Measurements from ENCODE around the gene MMP14.
A peak's percentile ranks its signal among the peaks of the same experiment; 100 is the strongest.
"Not testable (repeated sequence)": the region's sequence is repeated elsewhere in the genome, so short reads cannot be mapped to it uniquely, and the experiment has no call there.

Gene MMP14

GRCh38 chr14:22854963-22855724 is 18.8 kb downstream of the MMP14 start:
- Histone ChIP-seq H3K27me3 (ENCODE audit: insufficient read depth, low read depth, severe bottlenecking) (no peaks in the 10 kb centered on the region), H3K4me3 (ENCODE audit: low read depth, low read length) (no peak overlapping the region), H3K36me3 (no peaks in the 10 kb centered on the region), H3K9me3 (ENCODE audit: severe bottlenecking) (no peaks in the 10 kb centered on the region), H3K27ac (no peak overlapping the region)
- no peak for DNase-seq
- TF ChIP-seq, protein P1, sequence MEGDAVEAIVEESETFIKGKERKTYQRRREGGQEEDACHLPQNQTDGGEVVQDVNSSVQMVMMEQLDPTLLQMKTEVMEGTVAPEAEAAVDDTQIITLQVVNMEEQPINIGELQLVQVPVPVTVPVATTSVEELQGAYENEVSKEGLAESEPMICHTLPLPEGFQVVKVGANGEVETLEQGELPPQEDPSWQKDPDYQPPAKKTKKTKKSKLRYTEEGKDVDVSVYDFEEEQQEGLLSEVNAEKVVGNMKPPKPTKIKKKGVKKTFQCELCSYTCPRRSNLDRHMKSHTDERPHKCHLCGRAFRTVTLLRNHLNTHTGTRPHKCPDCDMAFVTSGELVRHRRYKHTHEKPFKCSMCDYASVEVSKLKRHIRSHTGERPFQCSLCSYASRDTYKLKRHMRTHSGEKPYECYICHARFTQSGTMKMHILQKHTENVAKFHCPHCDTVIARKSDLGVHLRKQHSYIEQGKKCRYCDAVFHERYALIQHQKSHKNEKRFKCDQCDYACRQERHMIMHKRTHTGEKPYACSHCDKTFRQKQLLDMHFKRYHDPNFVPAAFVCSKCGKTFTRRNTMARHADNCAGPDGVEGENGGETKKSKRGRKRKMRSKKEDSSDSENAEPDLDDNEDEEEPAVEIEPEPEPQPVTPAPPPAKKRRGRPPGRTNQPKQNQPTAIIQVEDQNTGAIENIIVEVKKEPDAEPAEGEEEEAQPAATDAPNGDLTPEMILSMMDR (IDR thresholded peaks at IDR 0.05; ENCODE audit: low read depth, low read length): no peak

GRCh38 chr14:22856428-22856827 is 20.0 kb downstream of the MMP14 start:
- Histone ChIP-seq H3K9me3 (ENCODE audit: severe bottlenecking) (no peaks in the 10 kb centered on the region), H3K36me3 (no peaks in the 10 kb centered on the region), H3K4me3 (ENCODE audit: low read depth, low read length) (no peak overlapping the region), H3K27ac (no peak overlapping the region), H3K27me3 (ENCODE audit: insufficient read depth, low read depth, severe bottlenecking) (no peaks in the 10 kb centered on the region)
- DNase-seq: no peak
- TF ChIP-seq, protein P1 (IDR thresholded peaks at IDR 0.05; ENCODE audit: low read depth, low read length): no peak

DNA sequence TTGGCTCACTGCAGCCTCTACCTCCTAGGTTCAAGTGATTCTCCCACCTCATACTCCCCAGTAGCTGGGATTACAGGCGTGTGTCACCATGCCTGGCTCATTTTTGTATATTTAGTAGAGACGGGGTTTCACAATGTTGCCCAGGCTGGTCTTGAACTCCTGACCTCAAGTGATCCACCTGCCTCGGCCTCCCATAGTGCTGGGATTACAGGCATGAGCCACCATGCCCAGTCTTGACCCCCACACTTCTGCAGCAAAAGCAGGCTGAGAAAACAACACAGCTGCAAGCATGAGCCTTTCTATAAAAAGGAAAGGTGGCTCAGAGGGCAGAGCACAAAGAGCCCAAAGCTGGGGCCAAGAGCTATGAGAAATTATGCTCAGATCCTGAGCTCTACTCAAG is 24.0 kb downstream of the MMP14 start:
- H3K4me3 ChIP-seq (ENCODE audit: low read depth, low read length); H3K27ac ChIP-seq; H3K27me3 ChIP-seq (ENCODE audit: insufficient read depth, low read depth, severe bottlenecking); H3K9me3 ChIP-seq (ENCODE audit: severe bottlenecking); H3K36me3 ChIP-seq; DNase-seq: not testable (repeated sequence)

- Histone ChIP-seq H3K36me3 (no peaks in the 10 kb centered on the region), H3K9me3 (ENCODE audit: severe bottlenecking) (no peaks in the 10 kb centered on the region), H3K4me3 (ENCODE audit: low read depth, low read length) (no peak overlapping the region), H3K27me3 (ENCODE audit: insufficient read depth, low read depth, severe bottlenecking) (no peaks in the 10 kb centered on the region), H3K27ac (no peak overlapping the region)
- no peak for DNase-seq
- TF ChIP-seq, protein P1 (IDR thresholded peaks at IDR 0.05; ENCODE audit: low read depth, low read length): no peak
Measured at GRCh38 chr14:22861651-22862050, 25.3 kb downstream of the MMP14 start.

- TF ChIP-seq, protein P1 (IDR thresholded peaks at IDR 0.05; ENCODE audit: low read depth, low read length): no peak
- no peaks in the 10 kb centered on the region for H3K9me3 ChIP-seq (ENCODE audit: severe bottlenecking)
- H3K27me3 ChIP-seq (ENCODE audit: insufficient read depth, low read depth, severe bottlenecking): no peaks in the 10 kb centered on the region
- no peak for DNase-seq
- no peak overlapping the region for H3K4me3 ChIP-seq (ENCODE audit: low read depth, low read length)
- H3K27ac ChIP-seq: no peak overlapping the region
- no peaks in the 10 kb centered on the region for H3K36me3 ChIP-seq
Measured at GRCh38 chr14:22864979-22865378, 28.6 kb downstream of the MMP14 start.

DNA sequence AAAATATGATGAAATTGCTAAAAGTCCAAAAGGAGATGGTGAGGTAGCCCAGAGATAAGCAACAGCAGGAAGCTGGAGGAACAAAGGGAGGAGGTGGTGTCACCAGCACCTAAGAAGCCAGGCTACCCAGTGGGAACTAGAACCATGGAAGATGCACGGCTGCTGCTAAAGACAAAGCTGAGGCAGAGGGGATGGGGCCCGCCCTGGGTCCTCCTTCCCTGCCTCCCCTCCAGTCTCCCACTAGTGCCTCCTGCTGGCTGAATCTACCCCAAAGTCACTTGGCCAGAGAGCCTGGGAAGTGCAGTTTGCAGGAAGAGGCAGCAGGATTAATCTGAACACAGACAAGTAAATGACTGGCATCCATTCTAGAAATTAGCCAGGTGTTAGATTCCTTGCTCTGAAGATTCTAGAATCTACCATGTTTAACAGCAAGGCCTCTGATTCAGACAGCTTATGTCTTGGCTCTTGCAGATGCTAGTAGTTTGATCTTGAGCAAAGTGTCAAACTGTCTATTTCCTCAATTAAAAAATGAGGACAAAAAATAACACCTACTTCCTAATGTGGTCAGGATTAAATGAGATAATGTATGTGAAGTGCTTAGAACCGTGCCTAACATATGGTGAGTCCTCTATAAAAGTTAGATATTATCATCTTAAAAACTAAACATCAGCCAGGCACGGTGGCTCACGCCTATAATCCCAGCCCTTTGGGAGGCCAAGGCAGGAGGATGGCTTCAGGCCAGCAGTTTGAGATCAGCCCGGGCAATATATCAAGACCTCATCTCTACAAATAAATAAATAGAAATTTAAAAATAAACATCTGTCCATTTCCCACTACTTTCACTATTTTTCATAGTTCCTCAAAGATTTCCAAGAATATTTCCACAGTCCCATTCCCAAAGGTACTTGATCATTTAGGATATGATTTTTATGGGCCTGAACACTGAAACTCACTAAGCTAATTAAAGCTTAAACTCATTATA is 29.3 kb downstream of the MMP14 start:
- TF ChIP-seq, protein P1 (IDR thresholded peaks at IDR 0.05; ENCODE audit: low read depth, low read length): peak; percentile 38
- H3K27ac ChIP-seq: no peak overlapping the region
- H3K9me3 ChIP-seq (ENCODE audit: severe bottlenecking): no peaks in the 10 kb centered on the region
- H3K27me3 ChIP-seq (ENCODE audit: insufficient read depth, low read depth, severe bottlenecking): no peaks in the 10 kb centered on the region
- no peak for DNase-seq
- no peaks in the 10 kb centered on the region for H3K36me3 ChIP-seq
- H3K4me3 ChIP-seq (ENCODE audit: low read depth, low read length): no peak overlapping the region

Measured in WERI-Rb-1 (cell line).